Midbrain (tissue), 1 donor: ENCODE results near the gene ULK1.
"Not testable (repeated sequence)": the region's sequence is repeated elsewhere in the genome, so short reads cannot be mapped to it uniquely, and the experiment has no call there.

Experiments used
- DNase-seq: peaks from one replicate; lab custom pipeline; 2025; lab: John Stamatoyannopoulos, UW

Gene ULK1

DNA sequence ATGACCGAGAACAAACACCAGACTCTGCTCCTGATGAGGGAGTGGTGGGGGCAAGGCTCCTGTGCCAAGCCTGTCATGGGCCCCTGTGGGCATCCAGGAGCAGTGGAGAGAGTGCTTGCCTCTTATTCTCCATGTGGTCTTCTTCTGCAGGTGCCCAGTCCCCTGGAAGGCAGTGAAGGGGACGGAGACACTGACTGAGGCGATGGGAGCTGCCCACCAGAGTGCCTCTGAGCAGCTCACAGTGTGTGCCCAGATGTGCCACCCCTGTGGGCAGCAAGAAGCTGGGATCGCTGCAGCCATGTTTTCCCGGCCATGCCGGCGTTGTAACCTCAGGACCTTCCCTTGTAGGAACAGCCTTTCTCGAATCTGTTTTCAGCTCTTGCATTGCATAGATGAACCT is 49.0 kb downstream of the ULK1 start:
- DNase-seq, result no peak

- DNase-seq, result no peak
These were observed 49.5 kb downstream of the ULK1 start for GRCh38 chr12:131943876-131944275.

GRCh38 chr12:131944601-131945251 is 50.3 kb downstream of the ULK1 start:
- DNase-seq, result no peak

GRCh38 chr12:131946757-131947156 is 52.3 kb downstream of the ULK1 start:
- DNase-seq, result no peak

DNA sequence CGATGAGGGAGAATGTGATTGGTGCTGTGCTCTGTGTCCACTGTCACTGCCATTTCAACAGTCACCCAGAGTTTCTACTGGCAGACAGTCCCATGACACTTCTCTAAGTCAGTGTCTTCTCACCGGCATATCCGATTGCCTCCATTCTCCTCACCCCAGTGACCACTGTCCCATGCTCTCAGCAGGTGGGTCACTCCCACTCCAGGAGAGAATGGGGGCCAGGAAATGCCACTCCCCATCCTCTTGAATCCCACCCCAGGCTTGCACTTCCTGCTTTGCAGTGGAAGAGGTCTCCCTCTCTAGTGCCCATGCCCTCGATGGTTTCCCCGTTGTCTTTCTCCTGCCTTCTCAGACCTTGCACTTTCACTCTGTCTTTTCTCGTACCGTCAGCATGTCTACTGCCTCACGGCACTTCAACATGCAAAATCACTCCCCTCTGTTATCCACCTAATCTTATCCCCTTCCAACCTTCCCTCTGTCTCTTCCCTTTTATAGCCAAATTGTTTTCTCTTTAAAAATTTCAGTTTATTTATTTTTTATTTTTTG is 53.1 kb downstream of the ULK1 start:
- DNase-seq, result no peak

DNA sequence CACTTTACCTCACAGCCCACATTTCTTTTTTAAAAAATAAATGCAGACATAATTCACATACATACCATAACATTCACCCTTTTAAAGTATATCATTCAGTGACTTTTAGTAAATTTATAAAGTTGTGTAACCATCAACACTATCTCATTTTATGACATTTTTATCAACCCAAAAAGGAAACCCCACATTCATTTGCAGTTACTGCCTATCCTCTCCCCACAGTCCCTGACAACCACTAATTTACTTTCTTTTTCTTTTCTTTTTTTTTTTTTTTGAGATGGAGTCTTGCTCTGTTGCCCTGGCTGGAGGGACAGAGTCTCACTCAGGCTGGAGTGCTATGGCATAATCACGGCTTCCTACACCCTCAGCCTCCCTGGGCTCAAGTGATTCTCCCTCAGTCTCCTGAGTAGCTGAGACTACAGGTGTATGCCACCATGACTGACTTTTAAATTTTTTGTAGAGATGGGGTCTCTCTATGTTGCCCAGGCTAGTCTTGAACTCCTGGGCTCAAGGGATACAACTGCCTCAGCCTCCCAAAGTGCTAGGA is 53.8 kb downstream of the ULK1 start:
- DNase-seq, result no peak

GRCh38 chr12:131948713-131949430 is 54.5 kb downstream of the ULK1 start:
- not testable (repeated sequence) for DNase-seq

DNA sequence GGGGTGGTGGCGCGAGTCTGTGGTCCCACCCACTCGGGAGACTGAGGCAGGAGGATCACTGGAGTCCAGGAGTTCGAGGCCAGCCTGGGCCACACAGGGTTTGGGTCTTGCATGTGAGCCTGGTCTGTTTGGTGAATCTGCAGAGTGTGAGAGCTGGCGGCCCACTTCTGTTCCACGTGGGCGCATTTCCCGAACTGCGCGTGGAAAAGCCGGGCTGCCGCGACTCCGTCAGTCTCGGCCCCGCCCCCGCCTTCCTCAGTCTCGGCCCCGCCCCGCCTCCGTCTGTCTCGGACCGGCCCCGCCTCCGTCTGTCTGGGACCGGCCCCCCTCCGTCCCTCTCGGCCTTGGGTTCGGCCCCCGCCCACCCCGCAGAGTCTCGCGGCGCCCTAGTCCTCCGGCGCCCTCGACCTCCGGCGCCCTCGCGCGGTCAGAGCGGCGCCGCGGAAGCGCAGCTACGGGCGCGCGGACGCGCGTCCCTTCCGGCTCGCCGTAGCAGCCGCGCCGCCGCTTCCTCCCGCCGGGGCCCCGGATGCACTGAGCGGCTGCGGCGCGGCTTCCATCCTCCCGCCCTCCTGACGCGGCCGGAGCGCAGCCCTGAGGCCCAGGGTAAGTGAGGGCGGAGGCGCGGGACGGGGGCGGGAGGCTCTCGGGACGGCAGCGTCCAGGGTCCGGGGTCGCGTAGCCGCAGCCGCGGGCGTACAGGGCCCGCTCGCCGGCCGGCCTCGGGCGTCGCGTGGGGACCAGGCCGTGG is 55.2 kb downstream of the ULK1 start, which contains the start of gene EP400:
EP400 (plus strand) TSS at position 512 of the 751 bp plus-strand sequence. CDS start 10,678 bp downstream, outside the sequence.
- peak; percentile 91 for DNase-seq

- no peak for DNase-seq
These were observed 55.9 kb downstream of the ULK1 start for GRCh38 chr12:131950182-131950913.

- DNase-seq, result not testable (repeated sequence)
These were observed 59.4 kb downstream of the ULK1 start for GRCh38 chr12:131953810-131954209.

DNA sequence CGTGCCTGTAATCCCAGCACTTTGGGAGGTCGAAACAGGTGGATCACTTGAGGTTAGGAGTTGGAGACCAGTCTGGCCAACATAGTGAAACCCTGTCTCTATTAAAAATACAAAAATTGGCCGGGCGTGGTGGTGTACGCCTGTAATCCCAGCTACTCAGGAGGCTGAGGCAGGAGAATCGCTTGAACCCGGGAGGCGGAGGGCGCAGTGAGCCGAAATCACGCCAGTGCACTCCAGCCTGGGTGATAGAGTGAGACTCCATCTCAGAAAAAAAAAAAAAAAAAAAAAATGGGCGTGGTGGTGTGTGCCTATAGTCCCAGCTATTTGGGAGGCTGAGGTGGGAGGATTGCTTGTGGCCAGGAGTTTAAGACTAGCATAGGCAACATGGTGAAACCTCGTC is 60.0 kb downstream of the ULK1 start:
- not testable (repeated sequence) for DNase-seq

DNA sequence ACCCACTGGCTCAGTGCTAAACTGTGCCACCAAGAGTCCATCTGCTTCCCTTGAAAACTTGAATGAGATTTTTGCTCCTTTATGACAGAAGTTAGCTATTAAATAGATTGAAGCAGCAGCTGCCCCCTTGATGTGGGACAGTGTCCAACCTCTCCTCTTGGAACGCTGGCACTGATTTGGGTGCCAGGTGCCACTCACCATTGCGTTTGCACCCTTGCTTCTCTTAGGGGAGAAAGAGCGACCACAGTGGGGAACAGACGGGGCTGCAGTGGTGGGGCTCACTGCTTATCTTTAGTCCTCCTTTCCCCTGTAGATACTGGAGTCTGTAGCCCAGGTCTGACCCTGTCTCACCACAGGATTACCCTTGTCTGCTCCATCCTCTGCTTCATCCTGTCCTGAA is 64.7 kb downstream of the ULK1 start:
- DNase-seq, result no peak

- no peak for DNase-seq
These were observed 65.5 kb downstream of the ULK1 start for GRCh38 chr12:131959641-131960589.

DNA sequence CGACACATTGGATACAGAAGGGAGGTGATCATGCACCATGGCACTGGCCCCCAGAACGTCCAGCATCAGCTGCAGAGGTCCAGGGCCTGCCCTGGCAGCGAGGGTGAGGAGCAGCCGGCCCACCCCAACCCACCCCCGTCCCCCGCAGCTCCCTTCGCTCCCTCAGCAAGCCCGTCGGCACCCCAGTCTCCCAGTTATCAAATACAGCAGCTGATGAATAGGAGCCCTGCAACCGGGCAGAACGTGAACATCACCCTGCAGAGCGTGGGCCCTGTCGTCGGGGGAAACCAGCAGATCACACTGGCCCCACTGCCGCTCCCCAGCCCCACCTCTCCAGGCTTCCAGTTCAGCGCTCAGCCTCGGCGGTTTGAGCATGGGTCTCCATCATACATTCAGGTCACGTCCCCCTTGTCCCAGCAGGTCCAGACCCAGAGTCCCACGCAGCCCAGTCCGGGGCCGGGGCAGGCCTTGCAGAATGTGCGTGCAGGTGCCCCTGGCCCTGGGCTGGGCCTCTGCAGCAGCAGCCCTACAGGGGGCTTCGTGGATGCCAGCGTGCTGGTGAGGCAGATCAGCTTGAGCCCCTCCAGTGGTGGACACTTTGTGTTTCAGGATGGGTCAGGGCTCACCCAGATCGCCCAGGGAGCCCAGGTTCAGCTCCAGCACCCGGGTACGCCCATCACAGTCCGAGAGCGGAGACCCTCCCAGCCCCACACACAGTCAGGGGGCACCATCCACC is 66.3 kb downstream of the ULK1 start:
- DNase-seq, result not testable (repeated sequence)

DNA sequence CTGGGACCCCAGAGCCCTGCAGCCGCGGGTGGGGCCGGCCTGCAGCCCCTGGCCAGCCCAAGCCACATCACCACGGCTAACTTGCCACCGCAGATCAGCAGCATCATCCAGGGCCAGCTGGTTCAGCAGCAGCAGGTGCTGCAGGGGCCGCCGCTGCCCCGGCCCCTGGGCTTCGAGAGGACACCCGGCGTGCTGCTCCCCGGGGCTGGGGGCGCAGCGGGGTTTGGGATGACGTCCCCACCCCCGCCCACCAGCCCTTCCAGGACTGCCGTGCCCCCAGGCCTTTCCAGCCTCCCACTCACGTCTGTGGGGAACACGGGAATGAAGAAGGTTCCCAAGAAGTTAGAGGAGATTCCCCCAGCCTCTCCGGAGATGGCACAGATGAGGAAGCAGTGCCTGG is 66.9 kb downstream of the ULK1 start:
- not testable (repeated sequence) for DNase-seq

DNA sequence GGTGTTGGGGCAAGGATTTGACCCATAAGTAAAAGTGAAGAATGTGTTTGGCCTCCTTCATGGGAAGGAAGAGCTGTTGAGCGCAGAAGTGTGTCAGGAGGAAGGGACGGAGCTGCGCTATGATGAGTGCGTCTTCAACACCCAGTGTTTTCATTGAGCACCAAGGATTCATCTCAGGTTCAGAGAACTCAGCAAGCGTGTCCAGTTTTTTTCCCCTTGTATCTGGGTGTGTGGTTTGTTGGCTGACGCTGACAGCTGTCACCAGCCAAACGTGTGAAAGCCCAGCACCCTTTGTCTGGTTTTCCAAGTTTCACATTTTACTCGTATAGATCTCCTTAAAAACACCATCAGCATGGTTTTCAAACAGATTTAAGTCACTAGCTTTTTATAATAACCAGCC is 67.6 kb downstream of the ULK1 start:
- DNase-seq, result no peak

- no peak for DNase-seq
These were observed 69.0 kb downstream of the ULK1 start for GRCh38 chr12:131963381-131963780.

GRCh38 chr12:131965073-131965472 is 70.7 kb downstream of the ULK1 start:
- DNase-seq, result no peak

- no peak for DNase-seq
These were observed 76.8 kb downstream of the ULK1 start for GRCh38 chr12:131971226-131971625.
